NCI-H1048 (cell line): ENCODE data around the gene ZNF521.

Source experiments
- DNase-seq: peaks from one replicate; lab custom pipeline; 2025; lab: John Stamatoyannopoulos, UW

The ZNF521 gene

GRCh38 chr18:25225151-25225550 is 126.8 kb downstream of the ZNF521 start:
- DNase-seq = no peak

DNA sequence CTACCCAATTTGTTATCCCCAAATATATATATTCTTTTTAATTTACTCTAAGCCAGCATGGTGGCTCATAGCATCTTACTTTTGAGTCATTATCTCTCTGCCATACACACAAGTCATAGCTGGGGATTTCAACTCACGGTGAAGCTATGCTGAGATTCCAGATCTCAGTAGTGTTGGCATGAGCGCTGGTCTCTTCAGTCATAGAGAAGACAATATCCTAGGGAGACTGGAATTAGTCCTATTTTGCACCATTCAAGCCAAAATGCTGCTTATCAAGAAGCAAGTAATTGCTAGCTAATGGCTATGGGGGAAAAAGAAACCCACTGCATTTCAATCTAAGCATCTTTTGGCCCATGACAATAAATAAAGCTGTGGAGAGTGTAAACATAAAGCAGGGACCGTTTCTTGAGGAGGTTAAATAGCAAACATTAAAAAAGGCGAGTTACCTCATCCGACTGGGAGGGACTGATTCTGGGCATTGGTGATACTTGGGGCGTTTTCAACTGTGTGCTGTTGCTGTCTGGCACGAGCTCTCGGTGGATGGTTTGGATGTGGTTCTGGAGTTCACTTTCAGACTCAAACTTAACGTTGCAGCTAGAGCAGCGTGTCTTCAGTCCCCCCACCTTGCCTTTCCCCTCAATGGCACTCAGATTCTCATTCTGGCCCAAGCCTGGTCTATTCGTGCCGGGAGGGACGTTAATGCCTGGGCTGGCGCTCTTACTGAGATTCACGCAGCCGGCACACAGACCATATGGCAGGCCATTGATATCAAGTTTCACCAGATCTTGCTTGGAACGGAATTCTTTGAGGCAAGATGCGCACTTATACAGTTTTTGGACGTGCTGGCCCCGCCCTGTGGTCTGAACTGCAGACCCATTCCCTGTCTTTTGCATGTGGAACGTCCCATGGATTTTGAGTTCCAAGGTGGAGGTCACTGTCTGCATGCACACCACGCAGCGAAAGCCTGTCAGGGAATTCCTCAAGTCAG is 127.8 kb downstream of the ZNF521 start:
- DNase-seq = no peak

DNA sequence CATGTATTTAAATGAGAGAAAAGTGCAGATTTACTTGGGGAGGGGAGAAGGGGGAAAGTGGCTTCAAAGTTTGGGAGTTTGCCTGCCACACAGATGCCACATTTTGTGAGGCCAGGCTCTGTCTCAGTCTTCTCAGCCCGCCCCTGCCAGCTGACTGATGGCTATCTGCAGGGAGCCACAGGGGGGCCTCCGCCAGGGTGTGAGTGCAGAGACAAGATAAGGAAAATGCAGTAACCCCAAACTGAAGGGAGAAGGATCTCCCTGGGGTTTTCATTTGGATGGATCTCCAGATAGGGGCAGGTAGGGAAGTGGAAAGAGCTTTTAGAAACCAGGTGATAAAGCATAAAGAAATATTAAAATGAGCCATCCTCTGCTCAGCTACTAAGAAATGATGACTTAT is 128.8 kb downstream of the ZNF521 start:
- no peak for DNase-seq

GRCh38 chr18:25222648-25223047 is 129.3 kb downstream of the ZNF521 start:
- no peak for DNase-seq

DNA sequence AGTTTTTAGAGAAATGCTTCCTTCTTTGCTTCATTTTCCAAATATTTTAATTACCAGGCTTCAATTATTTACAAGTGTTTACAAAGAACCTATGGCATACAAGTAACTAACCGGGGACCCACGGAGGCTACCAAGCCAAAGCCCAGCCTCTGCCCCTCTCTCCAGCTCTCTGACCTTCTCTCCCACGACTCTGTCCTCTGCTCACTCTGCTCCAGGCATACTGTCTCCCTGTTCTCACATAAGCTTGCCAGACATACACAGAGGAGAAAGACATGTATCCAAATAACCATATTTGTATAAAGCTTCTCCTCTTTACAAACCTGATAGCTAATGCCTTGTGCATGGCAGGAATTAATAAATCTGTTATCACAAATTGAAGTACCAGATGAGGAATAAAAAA is 141.3 kb downstream of the ZNF521 start:
- DNase-seq = no peak

DNA sequence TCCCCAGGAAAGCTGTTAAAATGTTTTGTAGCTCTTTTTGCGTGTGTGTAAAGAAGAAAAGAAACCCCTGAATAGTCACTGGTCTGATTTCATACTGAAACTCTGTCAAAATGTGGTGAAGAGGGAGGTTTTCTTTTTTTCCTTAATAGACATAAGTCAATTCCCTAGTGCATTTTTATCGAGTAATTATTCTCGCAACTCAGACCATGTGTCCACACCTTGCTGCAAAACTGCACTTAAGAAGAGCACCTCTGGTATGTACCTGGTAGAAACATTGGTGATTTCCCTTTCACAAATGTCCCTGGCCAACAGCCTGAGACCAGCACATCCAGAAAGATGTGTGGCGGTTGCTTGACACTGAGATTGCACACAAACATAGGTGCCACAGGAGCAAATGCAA is 159.9 kb downstream of the ZNF521 start:
- DNase-seq = no peak

GRCh38 chr18:25190472-25190871 is 161.5 kb downstream of the ZNF521 start:
- no peak for DNase-seq

DNA sequence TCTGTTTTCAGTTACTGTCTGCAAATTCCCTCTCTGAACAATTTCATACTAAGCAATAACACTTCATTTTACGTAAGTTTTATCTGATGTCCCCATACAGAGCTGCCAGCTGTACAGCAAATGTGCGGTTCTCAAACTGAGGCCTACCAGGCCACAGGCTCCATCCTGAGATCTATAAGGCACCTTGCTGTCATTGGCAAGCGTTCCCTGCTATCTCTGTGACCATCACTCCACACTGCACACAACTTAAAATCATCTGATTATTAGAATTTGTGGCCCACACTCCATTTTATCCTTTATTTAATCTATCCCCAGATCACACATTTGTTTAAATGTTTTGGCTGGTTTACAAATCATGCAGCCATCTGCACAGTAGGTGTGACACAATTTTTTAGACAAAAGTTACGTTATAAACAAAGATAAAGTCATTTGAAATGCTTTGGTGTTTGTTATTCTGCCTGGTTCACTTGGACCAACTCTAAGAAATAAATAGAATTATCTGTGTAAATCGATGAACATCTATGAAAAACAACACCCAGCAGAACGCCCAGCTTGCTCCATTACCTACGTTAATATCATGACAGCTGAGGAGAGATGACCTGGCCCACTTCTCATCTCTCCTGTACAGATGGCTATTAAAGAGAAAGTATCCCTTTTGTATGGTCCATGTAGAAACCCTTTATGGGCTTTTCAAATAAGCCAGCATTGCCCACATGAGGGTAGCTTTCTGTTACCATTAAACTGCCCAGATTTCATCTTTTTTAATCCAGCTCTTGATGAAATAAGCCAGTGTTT is 162.4 kb downstream of the ZNF521 start:
- no peak for DNase-seq

DNA sequence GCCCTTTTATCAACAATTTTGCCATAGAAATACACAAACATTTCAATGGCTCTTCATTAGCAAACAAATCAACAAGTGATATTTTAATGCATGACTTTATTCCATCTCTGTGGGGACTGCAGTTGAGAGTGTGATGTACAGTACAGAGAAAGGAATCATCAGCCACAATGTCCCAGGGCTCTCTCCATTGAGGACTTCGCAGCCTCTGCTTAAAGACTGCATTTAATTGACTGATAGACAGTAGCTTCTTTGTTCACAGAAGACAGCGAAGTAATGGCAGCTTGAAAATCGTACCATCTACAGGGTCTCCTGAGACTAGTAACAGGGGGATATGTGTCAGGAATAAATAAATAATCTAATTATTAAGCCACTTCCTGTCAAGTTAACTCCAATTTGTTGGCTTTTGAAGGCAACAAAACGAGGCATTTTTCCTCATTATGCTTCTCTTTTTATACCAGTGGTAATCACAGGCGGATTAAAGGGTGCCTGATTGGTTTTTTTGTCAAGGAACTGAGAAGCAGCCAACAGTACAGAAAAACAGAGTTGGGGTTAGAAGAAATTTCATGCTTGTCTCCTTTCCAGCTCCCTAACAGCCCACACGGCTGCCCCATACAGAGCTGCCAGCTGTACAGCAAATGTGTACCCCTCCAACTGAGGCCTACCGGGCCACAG is 164.3 kb downstream of the ZNF521 start:
- no peak for DNase-seq

DNA sequence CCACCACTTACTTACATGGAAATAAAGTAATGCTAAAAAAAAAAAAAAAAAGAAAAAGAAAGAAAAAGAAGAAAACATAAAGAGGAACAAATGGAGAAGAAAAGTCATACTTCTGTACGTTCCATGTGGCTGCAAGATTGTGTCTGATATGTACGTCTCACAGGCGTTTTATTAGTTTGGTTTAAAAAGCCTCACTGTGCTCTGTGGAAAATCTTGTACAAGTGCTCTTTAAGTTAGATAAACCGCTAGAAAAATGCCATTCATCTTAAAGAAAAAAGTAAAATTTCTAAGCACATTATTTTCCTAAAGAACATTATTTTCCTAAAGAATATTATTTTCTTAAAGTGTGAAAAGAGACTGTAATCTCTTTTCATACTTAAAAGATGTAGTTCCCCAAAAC is 165.1 kb downstream of the ZNF521 start:
- DNase-seq = no peak

GRCh38 chr18:25181993-25182392 is 170.0 kb downstream of the ZNF521 start:
- no peak for DNase-seq

- no peak for DNase-seq
Measured at GRCh38 chr18:25181581-25181980, 170.4 kb downstream of the ZNF521 start.

DNA sequence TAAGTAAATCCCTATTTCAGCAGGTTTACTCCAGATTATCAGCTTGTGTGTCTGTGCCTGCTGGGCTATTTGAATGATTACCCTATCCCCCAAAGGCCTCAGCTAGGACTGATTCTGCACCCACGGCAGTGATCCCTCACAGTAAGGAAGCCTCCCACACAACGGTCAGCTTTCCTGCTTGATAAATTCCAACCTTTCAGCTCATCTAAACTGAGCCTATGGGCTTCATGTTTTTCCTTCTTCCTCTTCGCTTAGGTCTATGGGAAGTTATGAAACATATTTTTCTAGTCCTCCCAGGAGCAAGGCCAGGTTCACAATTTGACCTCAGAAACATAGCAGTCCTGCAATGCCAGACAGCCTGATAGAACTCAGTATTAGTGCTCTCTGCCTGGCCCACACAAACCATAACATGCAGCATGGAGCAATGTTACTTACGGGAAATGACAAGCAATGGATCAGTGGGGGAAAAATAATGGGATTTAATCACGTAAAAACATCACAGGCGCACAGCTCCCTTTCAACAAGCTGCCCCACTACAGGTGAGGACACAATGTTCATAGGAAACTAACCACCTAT is 170.9 kb downstream of the ZNF521 start:
- no peak for DNase-seq

DNA sequence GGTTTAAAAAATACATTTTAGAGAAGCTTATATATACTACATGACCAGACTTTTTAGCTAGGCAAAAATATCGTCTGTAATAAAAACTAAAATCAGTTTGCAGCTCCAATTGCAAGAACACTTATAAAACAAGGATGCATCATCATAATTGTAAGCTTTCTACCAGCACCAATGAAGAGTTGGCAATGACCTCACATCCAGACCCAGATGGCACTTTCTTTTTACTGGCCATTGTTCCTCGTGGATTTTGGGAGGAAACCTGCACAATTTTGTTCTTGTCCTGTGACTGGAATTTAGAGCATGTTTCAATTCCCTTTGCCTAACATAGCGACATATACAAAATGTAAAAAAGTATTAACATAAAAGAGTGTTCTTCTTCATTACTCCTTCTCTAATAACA is 174.3 kb downstream of the ZNF521 start:
- no peak for DNase-seq

DNA sequence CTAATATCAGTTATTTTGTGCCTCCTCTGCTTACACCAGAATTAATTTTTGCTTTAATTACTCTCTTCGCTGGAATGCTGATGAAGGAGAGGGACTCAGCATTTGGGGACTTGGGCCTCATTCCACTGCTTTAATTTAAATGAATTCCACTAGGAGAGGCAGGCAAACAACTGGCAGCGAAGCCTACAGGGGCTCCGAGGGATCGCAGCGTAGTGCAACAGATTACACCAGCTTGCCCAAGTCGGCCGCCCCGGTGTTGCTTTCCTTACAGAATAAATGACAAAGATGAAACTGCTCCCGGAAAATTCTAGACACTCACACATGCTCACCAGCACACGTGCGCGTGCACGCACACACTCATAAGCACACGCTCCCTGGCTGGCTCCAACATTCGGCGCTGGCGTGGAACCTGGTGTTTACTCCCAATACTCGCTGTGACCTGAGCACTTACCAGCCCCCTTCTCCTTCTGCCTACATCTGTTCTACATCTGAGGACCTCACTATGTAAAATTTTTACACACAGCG is 175.4 kb downstream of the ZNF521 start:
- no peak for DNase-seq

DNA sequence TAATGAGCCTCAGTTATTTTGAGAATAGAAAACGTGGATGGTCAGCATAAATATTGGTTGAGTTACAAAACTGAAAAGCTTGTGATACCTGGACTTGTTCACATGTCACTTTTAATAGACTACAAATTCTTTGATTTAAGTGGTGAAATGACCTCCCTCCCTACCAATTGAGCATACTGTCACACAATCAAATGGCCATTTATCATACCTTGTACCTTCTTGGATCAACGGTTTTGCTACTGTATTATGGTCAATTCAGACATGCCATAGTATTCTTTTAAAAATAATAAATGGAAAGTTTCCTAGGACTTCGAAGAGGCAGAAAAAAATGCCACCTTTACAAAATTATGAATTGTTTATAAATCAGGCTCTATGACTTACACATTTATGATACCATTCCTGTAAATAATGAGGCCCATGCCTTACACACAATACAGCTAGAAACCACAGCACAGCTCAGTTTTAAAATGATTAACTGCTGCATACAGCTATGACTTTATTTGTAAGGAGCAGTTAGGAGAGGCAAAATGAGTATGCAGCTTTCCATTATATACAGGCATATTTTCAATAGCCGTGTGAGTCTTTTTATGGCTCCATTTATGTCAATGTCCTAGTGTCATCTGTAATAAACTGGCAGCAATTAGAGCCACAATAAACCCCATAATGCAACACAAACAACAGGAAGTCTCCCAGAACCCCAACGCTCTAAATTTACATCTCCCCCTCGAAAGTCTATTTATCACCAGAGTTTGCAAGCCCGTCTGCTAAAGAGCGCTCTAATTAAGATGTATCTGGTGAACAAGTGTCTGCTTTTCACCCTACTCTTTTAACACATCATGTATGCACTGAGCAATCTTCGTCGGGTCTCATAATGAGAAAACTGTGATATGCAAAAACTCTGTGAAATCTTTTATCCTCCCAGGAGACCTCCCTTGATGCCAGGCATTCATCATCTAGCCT is 176.1 kb downstream of the ZNF521 start:
- no peak for DNase-seq

DNA sequence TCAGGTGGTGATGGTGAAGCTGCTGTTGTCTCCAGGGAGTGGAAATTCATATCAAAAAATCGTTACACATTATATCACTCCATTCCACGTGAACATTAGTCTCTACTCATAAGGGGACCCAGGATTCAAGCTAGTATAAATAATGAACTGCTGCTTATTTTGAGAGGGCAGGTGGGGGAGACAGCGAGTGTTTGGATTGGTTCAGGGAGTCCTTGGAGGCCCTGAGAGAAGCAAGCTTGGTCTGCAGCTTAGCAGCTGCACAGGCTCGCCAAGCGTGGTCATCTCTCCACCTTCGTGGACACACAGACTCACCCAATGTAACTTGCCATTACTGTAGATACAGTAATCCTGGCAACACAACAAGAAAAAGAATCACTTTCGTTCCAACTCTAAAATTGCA is 177.6 kb downstream of the ZNF521 start:
- DNase-seq = no peak

- no peak for DNase-seq
Measured at GRCh38 chr18:25171334-25171733, 180.6 kb downstream of the ZNF521 start.

GRCh38 chr18:25170402-25170801 is 181.6 kb downstream of the ZNF521 start:
- DNase-seq = no peak

GRCh38 chr18:25169701-25170100 is 182.3 kb downstream of the ZNF521 start:
- no peak for DNase-seq
